ENCODE results near the gene BTRC.
A peak's percentile ranks its signal among the peaks of the same experiment; 100 is the strongest.

Gene BTRC

GRCh38 chr10:101559596-101560297 is 205.8 kb downstream of the BTRC start:
- no peak overlapping the region for H3K4me3 Mint-ChIP-seq
- no peak overlapping the region for H3K27ac Mint-ChIP-seq
- peaks cover 6% of the 10 kb centered on the region for H3K27me3 Mint-ChIP-seq
- DNase-seq (no peak), ATAC-seq (no peak)
- H3K36me3 Mint-ChIP-seq (ENCODE audit: low read depth) = no peaks in the 10 kb centered on the region
- H3K4me1 Mint-ChIP-seq = peaks cover 6% of the 10 kb centered on the region
- no peaks in the 10 kb centered on the region for H3K9me3 Mint-ChIP-seq

- H3K27ac Mint-ChIP-seq = no peak overlapping the region
- H3K4me1 Mint-ChIP-seq = peaks cover 6% of the 10 kb centered on the region
- H3K27me3 Mint-ChIP-seq = peaks cover 12% of the 10 kb centered on the region
- no peaks in the 10 kb centered on the region for H3K9me3 Mint-ChIP-seq
- H3K4me3 Mint-ChIP-seq = no peak overlapping the region
- DNase-seq (no peak), ATAC-seq (no peak)
- H3K36me3 Mint-ChIP-seq (ENCODE audit: low read depth) = no peaks in the 10 kb centered on the region
These were observed 206.5 kb downstream of the BTRC start for GRCh38 chr10:101560298-101561067.

GRCh38 chr10:101561068-101561915 is 207.3 kb downstream of the BTRC start:
- no peak for ATAC-seq

GRCh38 chr10:101562231-101562630 is 208.3 kb downstream of the BTRC start:
- H3K9me3 Mint-ChIP-seq = no peaks in the 10 kb centered on the region
- ATAC-seq = no peak
- no peak for DNase-seq
- H3K4me1 Mint-ChIP-seq = peaks cover 15% of the 10 kb centered on the region
- no peak overlapping the region for H3K4me3 Mint-ChIP-seq
- peaks cover 27% of the 10 kb centered on the region for H3K27me3 Mint-ChIP-seq
- H3K27ac Mint-ChIP-seq = no peak overlapping the region
- no peaks in the 10 kb centered on the region for H3K36me3 Mint-ChIP-seq (ENCODE audit: low read depth)

More at GRCh38 chr10:101561068-101561915, 207.3 kb downstream of the BTRC start:
- peaks cover 8% of the 10 kb centered on the region for H3K4me1 Mint-ChIP-seq
- no peak for DNase-seq
- no peaks in the 10 kb centered on the region for H3K9me3 Mint-ChIP-seq
- peaks cover 20% of the 10 kb centered on the region for H3K27me3 Mint-ChIP-seq
- H3K4me3 Mint-ChIP-seq = no peak overlapping the region
- H3K36me3 Mint-ChIP-seq (ENCODE audit: low read depth) = no peaks in the 10 kb centered on the region
- no peak overlapping the region for H3K27ac Mint-ChIP-seq

- Mint-ChIP-seq H3K27me3 (peaks cover 34% of the 10 kb centered on the region), H3K4me1 (peaks cover 14% of the 10 kb centered on the region), H3K4me3 (no peak overlapping the region), H3K9me3 (no peaks in the 10 kb centered on the region), H3K27ac (no peak overlapping the region), H3K36me3 (ENCODE audit: low read depth) (no peaks in the 10 kb centered on the region)
- DNase-seq (no peak), ATAC-seq (no peak)
These were observed 209.0 kb downstream of the BTRC start for GRCh38 chr10:101563007-101563406.

- Mint-ChIP-seq H3K27me3 (peaks cover 40% of the 10 kb centered on the region), H3K27ac (no peak overlapping the region), H3K4me1 (peaks cover 10% of the 10 kb centered on the region), H3K4me3 (no peak overlapping the region), H3K9me3 (no peaks in the 10 kb centered on the region), H3K36me3 (ENCODE audit: low read depth) (no peaks in the 10 kb centered on the region)
- ATAC-seq = no peak
- no peak for DNase-seq
These were observed 209.6 kb downstream of the BTRC start for GRCh38 chr10:101563497-101564040.

- peaks cover 49% of the 10 kb centered on the region for H3K27me3 Mint-ChIP-seq
These were observed 210.6 kb downstream of the BTRC start for GRCh38 chr10:101564490-101564991.

GRCh38 chr10:101565370-101565900 is 211.5 kb downstream of the BTRC start:
- peaks cover 14% of the 10 kb centered on the region for H3K4me1 Mint-ChIP-seq
- DNase-seq (no peak), ATAC-seq (no peak)
- H3K4me3 Mint-ChIP-seq = no peak overlapping the region
- H3K27ac Mint-ChIP-seq = no peak overlapping the region
- peaks cover 52% of the 10 kb centered on the region for H3K27me3 Mint-ChIP-seq
- H3K9me3 Mint-ChIP-seq = no peaks in the 10 kb centered on the region
- H3K36me3 Mint-ChIP-seq (ENCODE audit: low read depth) = no peaks in the 10 kb centered on the region

More at GRCh38 chr10:101564490-101564991, 210.6 kb downstream of the BTRC start:
- H3K4me1 Mint-ChIP-seq = peaks cover 10% of the 10 kb centered on the region
- no peak for ATAC-seq
- DNase-seq = no peak
- no peak overlapping the region for H3K4me3 Mint-ChIP-seq
- no peaks in the 10 kb centered on the region for H3K9me3 Mint-ChIP-seq
- no peak overlapping the region for H3K27ac Mint-ChIP-seq
- H3K36me3 Mint-ChIP-seq (ENCODE audit: low read depth) = no peaks in the 10 kb centered on the region

GRCh38 chr10:101565936-101566332 is 212.0 kb downstream of the BTRC start:
- H3K4me1 Mint-ChIP-seq = peaks cover 14% of the 10 kb centered on the region
- ATAC-seq (no peak), DNase-seq (no peak)
- H3K27ac Mint-ChIP-seq = no peak overlapping the region
- H3K9me3 Mint-ChIP-seq = no peaks in the 10 kb centered on the region
- H3K4me3 Mint-ChIP-seq = no peak overlapping the region
- peaks cover 52% of the 10 kb centered on the region for H3K27me3 Mint-ChIP-seq
- H3K36me3 Mint-ChIP-seq (ENCODE audit: low read depth) = no peaks in the 10 kb centered on the region

GRCh38 chr10:101566333-101567164 is 212.6 kb downstream of the BTRC start:
- H3K4me1 Mint-ChIP-seq = peaks cover 14% of the 10 kb centered on the region
- H3K27ac Mint-ChIP-seq = no peak overlapping the region
- no peaks in the 10 kb centered on the region for H3K9me3 Mint-ChIP-seq
- peaks cover 54% of the 10 kb centered on the region for H3K27me3 Mint-ChIP-seq
- H3K36me3 Mint-ChIP-seq (ENCODE audit: low read depth) = no peaks in the 10 kb centered on the region
- no peak overlapping the region for H3K4me3 Mint-ChIP-seq
- peak; percentile 6 for ATAC-seq
- peak; percentile 18 for DNase-seq

GRCh38 chr10:101567165-101568006 is 213.4 kb downstream of the BTRC start:
- peaks cover 14% of the 10 kb centered on the region for H3K4me1 Mint-ChIP-seq
- no peaks in the 10 kb centered on the region for H3K9me3 Mint-ChIP-seq
- ATAC-seq (no peak), DNase-seq (no peak)
- peaks cover 54% of the 10 kb centered on the region for H3K27me3 Mint-ChIP-seq
- H3K4me3 Mint-ChIP-seq = no peak overlapping the region
- no peak overlapping the region for H3K27ac Mint-ChIP-seq
- H3K36me3 Mint-ChIP-seq (ENCODE audit: low read depth) = no peaks in the 10 kb centered on the region

GRCh38 chr10:101568054-101568745 is 214.2 kb downstream of the BTRC start:
- no peaks in the 10 kb centered on the region for H3K9me3 Mint-ChIP-seq
- no peak overlapping the region for H3K4me3 Mint-ChIP-seq
- ATAC-seq = no peak
- no peaks in the 10 kb centered on the region for H3K36me3 Mint-ChIP-seq (ENCODE audit: low read depth)
- H3K4me1 Mint-ChIP-seq = peaks cover 14% of the 10 kb centered on the region
- peaks cover 54% of the 10 kb centered on the region for H3K27me3 Mint-ChIP-seq
- H3K27ac Mint-ChIP-seq = no peak overlapping the region
- no peak for DNase-seq
